GM15510 (cell line): ENCODE results near the gene GDF2.

Source experiments
- POLR2A ChIP-seq: IDR thresholded peaks from 3 replicates; pipeline ENCODE4 v1.6.1; 2011; ENCODE audit warnings: borderline replicate concordance; ENCODE audit not compliant: insufficient read length; ENCODE audit errors: extremely low read depth

GDF2 gene

DNA sequence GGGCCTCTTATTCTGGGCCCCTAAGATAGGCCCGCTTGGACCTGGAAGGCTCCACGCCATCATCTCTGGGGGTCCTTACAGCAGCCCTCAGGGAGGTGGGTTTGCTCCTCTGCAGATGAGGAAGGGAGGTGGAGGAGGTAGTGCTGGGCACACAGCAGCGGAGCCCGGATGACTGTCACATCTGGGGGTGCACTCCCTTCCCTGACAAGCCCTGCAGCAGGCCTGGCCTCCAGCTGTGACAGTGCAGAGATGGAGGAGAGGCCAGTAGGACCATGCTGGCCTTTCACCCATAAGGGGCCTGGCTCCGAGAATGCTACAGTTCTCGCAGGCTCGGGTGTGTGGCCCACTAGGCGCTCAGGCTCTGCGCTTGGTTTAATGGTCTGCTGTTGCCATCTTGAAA is 9.2 kb downstream of the GDF2 start:
- no peak for TF ChIP-seq POLR2A

GRCh38 chr10:47331954-47332353 is 9.7 kb downstream of the GDF2 start:
- no peak for TF ChIP-seq POLR2A

- no peak for TF ChIP-seq POLR2A
Observed at GRCh38 chr10:47332371-47332770, 10.1 kb downstream of the GDF2 start.

GRCh38 chr10:47332946-47333345 is 10.7 kb downstream of the GDF2 start:
- TF ChIP-seq POLR2A: no peak

- TF ChIP-seq POLR2A: no peak
Observed at GRCh38 chr10:47333532-47333931, 11.3 kb downstream of the GDF2 start.

- TF ChIP-seq POLR2A: no peak
Observed at GRCh38 chr10:47334466-47335295, 12.4 kb downstream of the GDF2 start.

DNA sequence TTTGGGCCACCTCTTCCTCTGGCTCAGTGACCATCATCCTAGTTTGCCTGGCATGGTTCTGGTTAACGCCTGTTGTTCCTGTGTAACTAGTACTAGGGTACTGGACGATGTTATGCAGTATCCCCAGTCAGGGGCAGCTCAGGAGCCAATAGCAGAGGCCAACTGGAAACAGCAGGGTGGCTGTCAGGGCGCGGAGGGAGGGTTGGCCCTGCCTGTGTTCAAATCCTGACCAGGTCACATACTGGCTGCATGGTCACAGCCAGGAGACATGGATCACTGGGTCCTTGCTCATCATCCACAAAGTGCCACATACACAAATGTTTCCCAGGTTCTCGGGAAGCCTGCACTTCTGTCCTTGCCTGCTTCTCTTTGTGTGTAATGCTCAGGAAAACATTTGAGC is 13.7 kb downstream of the GDF2 start:
- no peak for TF ChIP-seq POLR2A

DNA sequence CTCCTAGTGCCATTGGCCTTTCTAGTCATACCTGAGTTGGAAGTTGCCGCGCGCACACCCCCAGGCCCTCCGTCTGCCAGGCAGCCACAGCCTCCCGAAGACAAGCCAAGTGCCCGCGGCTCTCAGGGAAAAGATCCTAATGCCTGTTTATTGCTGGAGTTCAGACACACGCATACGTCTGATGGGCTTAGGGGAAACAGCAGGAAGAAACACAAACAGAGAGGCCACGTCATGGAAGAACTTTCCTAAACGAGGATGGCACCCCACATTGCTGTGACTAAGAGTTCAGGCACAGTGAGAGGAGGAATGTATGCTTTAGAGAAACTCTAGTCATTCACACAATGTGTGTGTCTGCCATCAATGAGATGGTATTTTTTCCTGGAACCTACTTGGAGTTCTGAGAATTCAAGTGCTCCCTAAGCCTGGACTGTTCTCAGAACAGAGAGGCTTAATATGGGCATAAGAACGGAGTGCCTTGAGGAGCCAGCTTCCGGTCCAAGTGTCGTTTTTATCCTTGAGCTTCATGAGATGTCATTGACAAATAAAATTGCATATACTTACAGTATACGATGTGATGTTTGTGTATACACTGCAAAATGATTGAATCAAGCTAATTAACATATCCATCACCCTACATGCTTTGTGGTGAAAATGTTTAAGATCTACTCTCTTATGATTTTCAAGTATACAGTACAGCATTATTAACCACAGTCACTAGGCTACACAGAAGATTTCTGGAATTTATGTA is 14.3 kb downstream of the GDF2 start:
- TF ChIP-seq POLR2A: no peak

DNA sequence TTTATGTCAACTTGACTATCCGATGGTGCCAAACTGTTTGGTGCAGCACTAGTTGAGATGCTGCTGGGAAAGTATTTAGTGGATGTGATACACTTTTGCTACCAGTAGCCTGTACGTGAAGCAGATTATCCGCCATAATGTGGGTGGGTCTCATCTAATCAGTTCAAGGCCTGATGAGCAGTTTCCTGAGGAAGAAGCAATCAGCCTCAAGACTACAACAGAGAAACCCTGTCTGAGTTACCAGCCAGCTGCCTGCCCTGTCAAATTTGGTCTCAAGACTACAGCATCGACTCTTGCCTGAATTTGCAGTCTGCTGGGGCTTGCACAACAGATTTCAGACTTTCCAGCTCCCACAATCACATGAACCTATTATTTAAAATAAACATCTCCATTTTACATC is 15.1 kb downstream of the GDF2 start:
- no peak for TF ChIP-seq POLR2A

GRCh38 chr10:47339186-47339735 is 17.0 kb downstream of the GDF2 start:
- no peak for TF ChIP-seq POLR2A

DNA sequence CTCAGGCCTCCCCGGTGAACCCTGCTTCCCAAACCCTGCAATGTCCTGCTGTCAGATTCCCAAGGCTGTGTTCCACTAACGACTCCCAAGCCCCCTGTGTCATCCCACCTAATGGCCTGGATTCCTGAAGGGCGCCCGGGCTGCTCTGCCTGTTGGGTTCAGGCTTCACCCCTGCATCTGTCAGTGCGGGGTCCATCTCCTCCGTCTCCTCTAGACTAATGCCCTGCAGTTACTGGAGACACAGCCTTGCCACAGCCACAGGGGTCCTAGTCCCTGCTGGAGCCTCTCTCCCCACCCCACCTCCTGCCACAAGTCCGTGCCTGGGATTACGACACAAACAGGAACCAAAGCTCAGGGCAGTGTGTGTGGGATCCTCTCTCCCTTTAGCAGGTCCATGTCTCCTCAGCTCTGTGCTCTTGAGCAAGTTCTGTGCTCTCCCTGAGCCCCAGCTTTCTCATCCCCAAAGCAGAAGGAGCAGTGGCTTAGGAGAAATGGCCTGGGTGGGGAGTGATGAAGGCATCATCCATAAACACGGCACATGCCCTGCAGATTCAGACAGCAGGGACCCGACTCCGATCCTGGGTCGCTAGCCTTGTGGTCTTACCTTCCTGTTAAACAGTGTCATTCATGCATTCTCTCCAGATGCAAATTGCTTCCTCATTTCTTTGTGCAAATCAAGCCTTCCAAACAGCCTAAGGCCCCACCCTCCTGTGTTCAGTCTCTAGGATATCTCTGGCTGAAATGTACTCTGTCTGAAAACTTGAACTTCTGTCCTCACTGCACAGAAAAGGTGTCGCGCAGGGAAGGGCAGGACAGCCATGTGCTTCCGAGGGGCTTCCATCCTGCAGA is 17.7 kb downstream of the GDF2 start:
- TF ChIP-seq POLR2A: no peak

DNA sequence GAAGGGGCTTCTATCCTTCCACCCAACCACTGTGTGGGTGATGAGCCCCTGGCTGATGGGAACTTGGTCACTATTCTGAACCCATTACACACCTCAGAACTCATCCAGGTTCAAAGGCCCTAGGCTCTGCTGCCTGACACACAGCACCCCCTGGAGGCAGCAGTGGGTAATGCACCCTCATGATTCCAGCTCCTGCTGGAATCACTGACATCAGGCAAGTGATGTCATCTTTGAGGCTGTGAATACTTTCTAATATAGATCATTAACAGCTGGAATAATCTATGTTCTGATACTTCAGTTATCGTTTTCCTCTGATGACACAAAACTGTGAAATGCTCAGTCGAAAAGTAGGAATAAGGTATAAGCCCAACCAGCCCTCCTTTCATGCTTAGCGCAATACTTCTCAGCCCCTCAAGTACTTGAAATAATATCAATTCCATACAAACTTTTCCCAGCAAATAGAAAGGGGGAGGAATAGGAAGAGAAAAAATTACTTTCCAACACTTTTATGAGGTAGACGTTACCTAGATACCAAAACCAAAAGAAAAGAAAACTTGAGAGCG is 18.4 kb downstream of the GDF2 start:
- TF ChIP-seq POLR2A: no peak

- TF ChIP-seq POLR2A: no peak
Observed at GRCh38 chr10:47344996-47345870, 23.0 kb downstream of the GDF2 start.
